Gastrocnemius medialis (tissue), 4 donors: ENCODE measurements around the gene AP1S3. TPM values are rescaled to one million over a fixed set of nuclear protein-coding genes. Genes with fewer than 3 reads are reported as not detected.
"Not testable (repeated sequence)": the region's sequence is repeated elsewhere in the genome, so short reads cannot be mapped to it uniquely, and the experiment has no call there.

ENCODE experiments used
- ATAC-seq, 2 donors: fragments of 150-250 bp; one replicate each; pipeline ENCODE4 v1.9.1; 2016
- DNase-seq, 2 donors: peaks; one replicate each; pipeline ENCODE4 v3.0.0-alpha.2; 2019
- H3K27ac ChIP-seq, 4 donors: fragments of 200-600 bp; sonication (generic); 1 replicate in 1 of 4; 2 replicates in 3 of 4; pipeline ENCODE4 v1.5.1; 2016 to 2018; ENCODE audit warnings: mild to moderate bottlenecking in 2 of 4, moderate library complexity in 1 of 4
- H3K27me3 ChIP-seq, 3 donors: fragments of 200-600 bp; sonication (generic) in 2 of 3; 1 replicate in 1 of 3; 2 replicates in 2 of 3; pipeline versions ENCODE4 v1.5.1 to v1.6.0; 2016 to 2019; ENCODE audit warnings: mild to moderate bottlenecking in 1 of 3, moderate library complexity in 1 of 3
- H3K36me3 ChIP-seq, 2 donors: fragments of 200-600 bp; sonication (generic) in 1 of 2; one replicate each; pipeline ENCODE4 v1.5.1; 2017 to 2018
- H3K4me1 ChIP-seq, 2 donors: fragments of 200-600 bp; sonication (generic) in 1 of 2; one replicate each; pipeline ENCODE4 v1.5.1; 2016 to 2017; ENCODE audit warnings: mild to moderate bottlenecking in 2 of 2
- H3K4me3 ChIP-seq, 4 donors: fragments of 200-600 bp; sonication (generic) in 3 of 4; 1 replicate in 1 of 4; 2 replicates in 3 of 4; pipeline ENCODE4 v1.5.1; 2016 to 2019; ENCODE audit warnings: mild to moderate bottlenecking in 2 of 4
- H3K9me3 ChIP-seq, 3 donors: fragments of 200-600 bp; sonication (generic) in 2 of 3; 1 replicate in 1 of 3; 2 replicates in 2 of 3; pipeline ENCODE4 v1.5.1; 2016 to 2019
- POLR2A ChIP-seq, 2 donors: fragments of 450-650 bp; IDR thresholded peaks; one replicate each; pipeline ENCODE4 v1.6.1; 2017; ENCODE audit warnings: antibody characterized with exemption in 2 of 2, mild to moderate bottlenecking in 2 of 2, moderate library complexity in 2 of 2
- in situ Hi-C, 4 donors: fragments of 200-750 bp; cut with MboI; loops; one replicate each; pipeline versions ENCODE4 v1.15.0 to v1.8.0; 2017; ENCODE audit warnings: low sequenced_read_pairs in 4 of 4
- intact Hi-C: fragments of 100-400 bp; cut with DNase I; formaldehyde crosslinking; loops from one replicate; pipeline ENCODE4 v1.15.1; 2023; ENCODE audit warnings: low total_unique reads
- total RNA-seq, 4 donors: library from RNA; depleted of rRNA; stranded (reverse); fragments of >200 nt; gene quantifications; one replicate each; pipeline versions ENCODE4 v1.1.0 to v1.2.3, GENCODE V29; 2016
- TF ChIP-seq, protein P1 (sequence below), 5 experiments: fragments of 450-650 bp in 3 of 5; fragments of 200-600 bp in 2 of 5; sonication (generic) in 2 of 5; IDR thresholded peaks in 4 of 5; conservative IDR thresholded peaks in 1 of 5; 1 replicate in 4 of 5; 2 replicates in 1 of 5; pipeline ENCODE4 v1.5.1; 2016 to 2019; ENCODE audit warnings: antibody characterized with exemption in 5 of 5, mild to moderate bottlenecking in 3 of 5, moderate library complexity in 3 of 5

AP1S3 gene
- total RNA-seq, 4 donors from 2014 or later, result 0.20 TPM; not detected in 3

DNA sequence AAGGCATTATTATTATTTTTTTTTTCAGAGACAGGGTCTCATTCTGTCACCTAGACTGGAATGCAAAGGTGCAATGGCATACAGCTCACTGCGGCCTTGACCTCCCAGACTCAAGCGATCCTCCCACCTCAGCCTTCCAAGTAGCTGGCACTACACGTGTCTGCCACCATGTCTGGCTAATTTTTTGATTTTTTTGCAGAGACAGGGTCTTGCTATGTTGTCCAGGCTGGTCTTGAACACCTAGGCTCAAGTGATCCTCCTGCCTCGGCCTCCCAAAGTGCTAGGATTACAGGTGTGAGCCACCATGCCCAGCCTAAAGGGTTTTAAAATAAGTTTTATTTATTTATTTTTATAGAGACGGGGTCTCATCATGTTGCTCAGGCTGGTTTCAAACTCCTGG lies 45.3 kb upstream of the AP1S3 start:
- Histone ChIP-seq H3K27me3 (no peaks in the 10 kb centered on the region), H3K27ac (no peak overlapping the region), H3K36me3 (peaks cover 3 to 95% of the 10 kb centered on the region in 2 donors), H3K4me1 (no peaks in the 10 kb centered on the region), H3K9me3 (no peaks in the 10 kb centered on the region), H3K4me3 (no peak overlapping the region)
- in situ Hi-C loops (no loop called here), intact Hi-C loops (no loop called here)
- ATAC-seq (no peak), DNase-seq (no peak)
- TF ChIP-seq, protein P1, sequence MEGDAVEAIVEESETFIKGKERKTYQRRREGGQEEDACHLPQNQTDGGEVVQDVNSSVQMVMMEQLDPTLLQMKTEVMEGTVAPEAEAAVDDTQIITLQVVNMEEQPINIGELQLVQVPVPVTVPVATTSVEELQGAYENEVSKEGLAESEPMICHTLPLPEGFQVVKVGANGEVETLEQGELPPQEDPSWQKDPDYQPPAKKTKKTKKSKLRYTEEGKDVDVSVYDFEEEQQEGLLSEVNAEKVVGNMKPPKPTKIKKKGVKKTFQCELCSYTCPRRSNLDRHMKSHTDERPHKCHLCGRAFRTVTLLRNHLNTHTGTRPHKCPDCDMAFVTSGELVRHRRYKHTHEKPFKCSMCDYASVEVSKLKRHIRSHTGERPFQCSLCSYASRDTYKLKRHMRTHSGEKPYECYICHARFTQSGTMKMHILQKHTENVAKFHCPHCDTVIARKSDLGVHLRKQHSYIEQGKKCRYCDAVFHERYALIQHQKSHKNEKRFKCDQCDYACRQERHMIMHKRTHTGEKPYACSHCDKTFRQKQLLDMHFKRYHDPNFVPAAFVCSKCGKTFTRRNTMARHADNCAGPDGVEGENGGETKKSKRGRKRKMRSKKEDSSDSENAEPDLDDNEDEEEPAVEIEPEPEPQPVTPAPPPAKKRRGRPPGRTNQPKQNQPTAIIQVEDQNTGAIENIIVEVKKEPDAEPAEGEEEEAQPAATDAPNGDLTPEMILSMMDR (IDR thresholded peaks at IDR 0.05 in 4 of 5, conservative IDR thresholded peaks at IDR 0.05 in 1 of 5), result no peak
- no peak for TF ChIP-seq POLR2A (IDR thresholded peaks at IDR 0.05)

DNA sequence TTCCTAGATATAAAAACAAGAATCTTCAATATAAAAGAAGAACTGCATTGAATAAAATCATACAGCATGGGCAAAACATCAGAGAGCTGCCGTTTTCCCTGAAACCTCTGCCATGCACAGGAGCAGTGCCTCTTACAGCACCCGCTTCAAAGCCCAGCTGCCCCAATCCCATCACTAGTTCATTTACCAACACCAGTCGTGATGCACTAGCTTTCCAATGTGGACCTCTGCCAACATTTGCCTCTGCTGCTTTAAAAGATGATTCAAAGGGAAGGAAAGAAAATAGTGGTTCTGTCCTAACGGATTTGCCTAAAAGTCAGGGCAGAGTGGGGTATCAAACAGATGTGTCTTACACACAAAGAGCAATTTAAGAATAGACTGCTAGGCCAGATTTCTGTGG lies 43.4 kb upstream of the AP1S3 start:
- no peak for ATAC-seq
- DNase-seq, result no peak
- TF ChIP-seq POLR2A (IDR thresholded peaks at IDR 0.05), result no peak
- TF ChIP-seq, protein P1 (IDR thresholded peaks at IDR 0.05 in 4 of 5, conservative IDR thresholded peaks at IDR 0.05 in 1 of 5), result no peak
- Histone ChIP-seq H3K27ac (no peak overlapping the region), H3K27me3 (no peaks in the 10 kb centered on the region), H3K4me1 (no peaks in the 10 kb centered on the region), H3K4me3 (no peak overlapping the region), H3K36me3 (peaks cover 3 to 97% of the 10 kb centered on the region in 2 donors), H3K9me3 (no peaks in the 10 kb centered on the region)
- in situ Hi-C loops, result no loop called here
- intact Hi-C loops, result no loop called here

DNA sequence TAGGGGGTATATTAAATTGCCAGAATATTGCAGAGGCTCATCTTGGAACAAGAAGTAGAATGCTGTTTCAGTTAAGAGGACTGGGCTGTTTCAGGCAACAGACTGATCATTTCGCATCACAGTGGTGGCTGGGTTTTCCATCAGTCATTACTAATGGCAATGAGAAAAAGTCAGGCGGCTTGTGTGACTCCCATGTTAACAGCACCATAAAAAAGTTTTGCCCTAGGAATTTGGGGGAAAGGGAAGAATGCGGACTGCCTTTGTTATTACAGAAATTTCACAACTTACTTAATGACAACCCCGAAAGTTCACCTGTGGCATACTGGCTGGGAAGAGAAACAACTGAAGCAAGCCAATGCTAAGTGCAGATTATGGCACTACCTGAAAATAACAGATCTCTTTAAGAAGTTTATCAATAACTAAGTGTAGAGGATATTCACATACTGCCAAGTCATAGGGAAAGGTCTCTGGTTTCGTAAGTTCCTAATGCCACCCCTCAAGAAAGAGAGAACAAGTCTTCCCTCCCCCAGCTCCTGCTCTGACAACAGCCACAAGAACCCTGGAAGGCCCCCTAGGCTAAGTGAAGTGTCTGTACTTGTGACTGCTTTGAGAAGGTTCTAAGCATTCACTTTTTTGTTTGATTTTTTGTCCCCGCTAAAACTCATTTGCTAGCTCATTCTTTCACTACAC lies 40.5 kb upstream of the AP1S3 start:
- DNase-seq, result no peak
- Histone ChIP-seq H3K4me1 (no peaks in the 10 kb centered on the region), H3K36me3 (peaks cover 3 to 93% of the 10 kb centered on the region in 2 donors), H3K9me3 (no peaks in the 10 kb centered on the region), H3K27me3 (no peaks in the 10 kb centered on the region), H3K4me3 (no peak overlapping the region), H3K27ac (no peak overlapping the region)
- no peak for TF ChIP-seq POLR2A (IDR thresholded peaks at IDR 0.05)
- TF ChIP-seq, protein P1 (IDR thresholded peaks at IDR 0.05 in 4 of 5, conservative IDR thresholded peaks at IDR 0.05 in 1 of 5), result no peak
- in situ Hi-C loops (no loop called here), intact Hi-C loops (no loop called here)
- no peak for ATAC-seq

DNA sequence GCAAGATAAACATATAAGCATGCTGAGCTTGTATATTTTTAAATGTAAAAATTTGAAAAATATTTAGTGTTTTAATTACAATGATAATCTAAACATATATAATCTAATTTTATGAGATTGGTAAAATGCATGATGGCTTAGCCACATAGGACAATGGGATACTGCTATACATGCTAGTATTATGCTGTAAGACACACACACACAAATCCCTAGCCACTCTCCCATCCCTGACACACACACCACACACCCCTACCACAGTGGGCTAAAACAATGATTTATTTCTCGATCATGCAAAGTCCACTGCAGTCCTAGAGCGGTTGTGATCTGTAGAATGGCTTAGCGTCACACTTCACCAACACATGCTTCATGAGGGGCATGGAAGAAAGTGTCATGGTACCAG lies 36.3 kb upstream of the AP1S3 start:
- ATAC-seq, result no peak
- Histone ChIP-seq H3K36me3 (peaks cover 0 to 53% of the 10 kb centered on the region in 2 donors), H3K4me1 (no peaks in the 10 kb centered on the region)

DNA sequence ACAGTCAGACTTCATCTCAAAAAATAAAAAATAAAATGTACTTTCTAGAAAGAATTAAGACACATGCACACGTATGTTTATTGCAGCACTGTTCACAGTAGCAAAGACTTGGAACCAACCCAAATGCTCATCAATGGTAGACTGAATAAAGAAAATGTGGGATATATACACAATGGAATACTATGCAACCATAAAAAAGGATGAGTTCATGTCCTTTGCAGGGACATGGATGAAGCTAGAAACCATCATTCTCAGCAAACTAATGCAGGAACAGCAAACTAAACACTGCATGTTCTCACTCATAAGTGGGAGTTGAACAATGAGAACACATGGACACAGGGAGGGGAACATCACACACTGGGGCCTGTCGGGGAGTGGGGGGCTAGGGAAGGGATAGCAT lies 35.4 kb upstream of the AP1S3 start:
- H3K36me3 ChIP-seq, result peaks cover 0 to 44% of the 10 kb centered on the region in 2 donors
- in situ Hi-C loops, H3K9me3 ChIP-seq, H3K27me3 ChIP-seq, H3K27ac ChIP-seq, intact Hi-C loops, DNase-seq, ATAC-seq, H3K4me1 ChIP-seq, H3K4me3 ChIP-seq: not testable (repeated sequence)

More for the DNA sequence above, 36.3 kb upstream of the AP1S3 start:
- Histone ChIP-seq H3K4me3 (no peak overlapping the region), H3K27ac (no peak overlapping the region), H3K27me3 (no peaks in the 10 kb centered on the region), H3K9me3 (no peaks in the 10 kb centered on the region)
- in situ Hi-C loops, result no loop called here
- intact Hi-C loops, result no loop called here
- DNase-seq, result no peak
- TF ChIP-seq POLR2A (IDR thresholded peaks at IDR 0.05), result no peak
- TF ChIP-seq, protein P1 (IDR thresholded peaks at IDR 0.05 in 4 of 5, conservative IDR thresholded peaks at IDR 0.05 in 1 of 5), result no peak

DNA sequence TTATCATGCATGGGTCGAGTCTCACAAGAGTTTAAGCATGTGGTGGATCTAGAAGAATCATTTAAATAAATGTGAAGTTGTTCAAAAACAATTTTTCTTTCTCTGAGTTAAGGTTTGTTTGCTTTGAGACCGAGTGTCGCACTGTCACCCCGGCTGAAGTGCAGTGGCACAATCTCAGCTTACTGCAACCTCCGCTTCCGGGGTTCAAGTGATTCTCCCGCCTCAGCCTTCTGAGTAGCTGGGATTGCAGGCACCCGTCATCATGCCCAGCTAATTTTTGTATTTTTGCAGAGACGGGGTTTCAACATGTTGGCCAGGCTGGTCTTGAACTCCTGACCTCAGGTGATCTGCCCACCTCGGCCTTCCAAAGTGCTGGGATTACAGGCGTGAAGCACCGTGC lies 34.3 kb upstream of the AP1S3 start:
- in situ Hi-C loops, H3K27me3 ChIP-seq, H3K27ac ChIP-seq, H3K4me1 ChIP-seq, H3K4me3 ChIP-seq, DNase-seq, ATAC-seq, intact Hi-C loops, H3K9me3 ChIP-seq: not testable (repeated sequence)
- peaks cover 0 to 33% of the 10 kb centered on the region in 2 donors for H3K36me3 ChIP-seq
